Peyer's patch (tissue), 4 donors: Measurements from ENCODE around the gene POMGNT1.

Experiments used
- POLR2A ChIP-seq, 2 donors: fragments of 450-650 bp; IDR thresholded peaks; one replicate each; pipeline ENCODE4 v1.5.1; 2017; ENCODE audit warnings: antibody characterized with exemption in 2 of 2, mild to moderate bottlenecking in 2 of 2, moderate library complexity in 2 of 2
- TF ChIP-seq, protein P1 (sequence below), 6 experiments: fragments of 450-650 bp in 4 of 6; fragments of 200-600 bp in 2 of 6; sonication (generic) in 1 of 6; IDR thresholded peaks; one replicate each; pipeline ENCODE4 v1.5.1; 2017 to 2019; ENCODE audit warnings: antibody characterized with exemption in 6 of 6, mild to moderate bottlenecking in 3 of 6, moderate library complexity in 1 of 6

DNA sequence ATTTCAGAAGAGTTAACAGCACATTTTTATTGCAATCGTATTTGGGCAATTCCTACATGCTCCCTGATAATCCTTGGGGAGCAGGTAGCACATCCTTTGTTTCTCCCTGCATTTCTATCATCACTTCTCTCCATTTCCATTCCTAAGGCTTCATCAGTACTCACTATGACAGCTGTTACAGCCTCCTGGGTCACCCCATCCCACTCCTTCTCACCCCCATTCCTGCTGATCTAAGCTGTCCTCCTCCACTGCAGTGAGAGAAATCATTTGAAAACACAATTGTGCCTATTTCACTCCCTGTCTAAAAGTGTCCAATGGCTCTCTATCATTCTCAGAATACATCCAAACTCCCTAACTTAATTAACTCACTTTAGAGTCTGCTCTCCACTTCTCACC, 40.3 kb downstream of the POMGNT1 start:
- TF ChIP-seq, protein P1, sequence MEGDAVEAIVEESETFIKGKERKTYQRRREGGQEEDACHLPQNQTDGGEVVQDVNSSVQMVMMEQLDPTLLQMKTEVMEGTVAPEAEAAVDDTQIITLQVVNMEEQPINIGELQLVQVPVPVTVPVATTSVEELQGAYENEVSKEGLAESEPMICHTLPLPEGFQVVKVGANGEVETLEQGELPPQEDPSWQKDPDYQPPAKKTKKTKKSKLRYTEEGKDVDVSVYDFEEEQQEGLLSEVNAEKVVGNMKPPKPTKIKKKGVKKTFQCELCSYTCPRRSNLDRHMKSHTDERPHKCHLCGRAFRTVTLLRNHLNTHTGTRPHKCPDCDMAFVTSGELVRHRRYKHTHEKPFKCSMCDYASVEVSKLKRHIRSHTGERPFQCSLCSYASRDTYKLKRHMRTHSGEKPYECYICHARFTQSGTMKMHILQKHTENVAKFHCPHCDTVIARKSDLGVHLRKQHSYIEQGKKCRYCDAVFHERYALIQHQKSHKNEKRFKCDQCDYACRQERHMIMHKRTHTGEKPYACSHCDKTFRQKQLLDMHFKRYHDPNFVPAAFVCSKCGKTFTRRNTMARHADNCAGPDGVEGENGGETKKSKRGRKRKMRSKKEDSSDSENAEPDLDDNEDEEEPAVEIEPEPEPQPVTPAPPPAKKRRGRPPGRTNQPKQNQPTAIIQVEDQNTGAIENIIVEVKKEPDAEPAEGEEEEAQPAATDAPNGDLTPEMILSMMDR (IDR thresholded peaks at IDR 0.05) = no peak
- TF ChIP-seq POLR2A (IDR thresholded peaks at IDR 0.05) = no peak
